Measurements from ENCODE around the gene SETD6. TPM values are rescaled to one million over a fixed set of nuclear protein-coding genes. Genes with fewer than 3 reads are reported as not detected.

Gene SETD6
- total RNA-seq, 4 donors from 2014 or later, result 22.1 to 44.8 (median 23.3) TPM

DNA sequence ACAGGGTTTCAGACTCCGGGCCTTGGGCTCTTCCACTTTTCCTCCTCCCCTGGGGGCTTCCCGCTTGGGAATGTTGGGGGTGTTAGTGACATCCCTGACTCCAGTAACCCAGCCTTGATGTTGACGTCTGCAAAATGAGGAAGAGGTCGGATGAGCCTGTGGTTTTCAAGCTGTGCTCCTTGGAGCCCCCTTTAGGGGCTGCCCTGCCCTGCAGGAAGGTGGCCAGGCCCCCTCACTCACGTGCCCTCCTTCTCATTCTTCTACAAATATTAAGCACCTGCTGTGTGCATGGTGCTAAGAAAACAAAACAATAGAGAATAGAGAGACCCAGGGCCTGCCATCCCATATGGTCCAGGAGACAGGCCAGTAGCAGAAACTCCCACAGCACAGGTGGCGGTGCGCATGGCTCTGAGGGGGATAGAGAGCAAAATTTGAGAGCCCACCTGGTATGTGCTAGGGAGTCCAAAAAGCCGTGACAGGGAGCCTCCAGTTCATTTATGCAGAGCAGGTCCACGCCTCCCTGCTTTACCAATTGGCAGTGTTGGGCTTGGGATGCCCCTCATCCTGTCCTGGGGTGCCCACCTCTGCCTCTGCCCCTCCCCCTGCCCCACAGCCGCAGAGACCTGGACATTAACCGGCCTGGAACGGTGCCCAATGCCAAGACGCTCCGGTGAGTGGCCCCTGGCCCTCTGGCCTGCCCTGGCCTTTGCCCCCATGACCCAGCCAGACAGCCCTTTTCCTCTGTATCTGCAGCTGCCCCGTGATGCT, 7.9 kb upstream of the SETD6 start:
- intact Hi-C loops (cut with DNase I; ENCODE audit: low total_unique reads), result no loop called here
- no peak for DNase-seq
- peaks cover 39% of the 10 kb centered on the region for H3K27me3 ChIP-seq

DNA sequence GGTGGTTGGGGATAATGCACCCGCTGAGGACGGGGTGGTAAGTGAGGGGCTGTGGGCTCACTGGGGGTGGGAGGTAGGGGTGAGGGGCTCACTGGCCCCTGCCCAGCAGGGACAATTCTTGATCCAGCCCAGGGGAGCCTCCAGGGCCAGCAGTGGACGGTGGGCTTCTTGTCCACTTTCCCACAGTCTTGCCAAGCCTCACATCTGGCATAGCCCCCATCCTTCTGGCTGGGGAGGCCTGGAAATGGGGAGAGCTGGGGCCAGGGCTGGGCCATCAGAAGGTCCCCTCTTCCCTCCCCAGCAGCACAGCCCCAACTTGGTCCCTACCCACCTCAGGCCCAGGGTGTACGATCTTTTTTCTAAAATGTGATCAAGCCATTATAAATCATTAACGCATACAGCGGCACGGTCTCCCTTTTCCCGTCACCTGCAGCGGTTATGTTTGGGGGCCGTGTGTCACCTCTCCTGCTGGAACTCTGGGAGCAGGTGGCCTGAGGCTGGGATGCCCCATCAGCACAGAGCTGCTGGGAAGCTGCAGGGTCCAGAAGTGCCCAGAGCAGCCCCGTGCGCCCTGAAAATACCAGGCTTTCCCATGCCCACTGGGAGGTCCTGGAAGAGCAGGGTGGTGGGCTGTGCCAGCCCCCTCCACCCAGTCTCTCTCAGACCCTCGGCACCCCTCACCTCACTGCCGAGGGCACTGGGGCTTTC, 7.2 kb upstream of the SETD6 start:
- Histone ChIP-seq H3K27me3 (peaks cover 33% of the 10 kb centered on the region), H3K27ac (no peak overlapping the region), H3K4me3 (no peak overlapping the region), H3K4me1 (no peaks in the 10 kb centered on the region), H3K9me3 (no peaks in the 10 kb centered on the region), H3K36me3 (no peaks in the 10 kb centered on the region)
- in situ Hi-C loops (cut with MboI; ENCODE audit: low pct_ligation_motif_present in 1 of 4, low pct_unique_long_range_greater_than_20kb in 1 of 4, low sequenced_read_pairs in 3 of 4) (no loop called here), intact Hi-C loops (cut with DNase I; ENCODE audit: low total_unique reads) (no loop called here)
- WGBS, 2 donors (ENCODE audit: low coverage in 1 of 2), result 71% methylated on average over 14 of the region's 14 CpGs; no CpG with 5 or more reads in 1 of the 2 donors
- TF ChIP-seq, protein P1, sequence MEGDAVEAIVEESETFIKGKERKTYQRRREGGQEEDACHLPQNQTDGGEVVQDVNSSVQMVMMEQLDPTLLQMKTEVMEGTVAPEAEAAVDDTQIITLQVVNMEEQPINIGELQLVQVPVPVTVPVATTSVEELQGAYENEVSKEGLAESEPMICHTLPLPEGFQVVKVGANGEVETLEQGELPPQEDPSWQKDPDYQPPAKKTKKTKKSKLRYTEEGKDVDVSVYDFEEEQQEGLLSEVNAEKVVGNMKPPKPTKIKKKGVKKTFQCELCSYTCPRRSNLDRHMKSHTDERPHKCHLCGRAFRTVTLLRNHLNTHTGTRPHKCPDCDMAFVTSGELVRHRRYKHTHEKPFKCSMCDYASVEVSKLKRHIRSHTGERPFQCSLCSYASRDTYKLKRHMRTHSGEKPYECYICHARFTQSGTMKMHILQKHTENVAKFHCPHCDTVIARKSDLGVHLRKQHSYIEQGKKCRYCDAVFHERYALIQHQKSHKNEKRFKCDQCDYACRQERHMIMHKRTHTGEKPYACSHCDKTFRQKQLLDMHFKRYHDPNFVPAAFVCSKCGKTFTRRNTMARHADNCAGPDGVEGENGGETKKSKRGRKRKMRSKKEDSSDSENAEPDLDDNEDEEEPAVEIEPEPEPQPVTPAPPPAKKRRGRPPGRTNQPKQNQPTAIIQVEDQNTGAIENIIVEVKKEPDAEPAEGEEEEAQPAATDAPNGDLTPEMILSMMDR (IDR thresholded peaks at IDR 0.05), result no peak
- no peak for TF ChIP-seq POLR2AphosphoS5 (IDR thresholded peaks at IDR 0.05)
- DNase-seq, result no peak

More for the DNA sequence above, 7.9 kb upstream of the SETD6 start:
- Histone ChIP-seq H3K27ac (no peak overlapping the region), H3K36me3 (no peaks in the 10 kb centered on the region), H3K4me3 (no peak overlapping the region), H3K9me3 (no peaks in the 10 kb centered on the region), H3K4me1 (no peaks in the 10 kb centered on the region)
- in situ Hi-C loops (cut with MboI; ENCODE audit: low pct_ligation_motif_present in 1 of 4, low pct_unique_long_range_greater_than_20kb in 1 of 4, low sequenced_read_pairs in 3 of 4), result no loop called here
- TF ChIP-seq EP300 (IDR thresholded peaks at IDR 0.05; ENCODE audit: low read depth) (no peak), POLR2AphosphoS5 (IDR thresholded peaks at IDR 0.05) (no peak), POLR2A (IDR thresholded peaks at IDR 0.05) (no peak)
- TF ChIP-seq, protein P1 (IDR thresholded peaks at IDR 0.05), result no peak
- 56% methylated on average over 15 of the region's 15 CpGs; no CpG with 5 or more reads in 1 of the 2 donors for WGBS, 2 donors (ENCODE audit: low coverage in 1 of 2)

DNA sequence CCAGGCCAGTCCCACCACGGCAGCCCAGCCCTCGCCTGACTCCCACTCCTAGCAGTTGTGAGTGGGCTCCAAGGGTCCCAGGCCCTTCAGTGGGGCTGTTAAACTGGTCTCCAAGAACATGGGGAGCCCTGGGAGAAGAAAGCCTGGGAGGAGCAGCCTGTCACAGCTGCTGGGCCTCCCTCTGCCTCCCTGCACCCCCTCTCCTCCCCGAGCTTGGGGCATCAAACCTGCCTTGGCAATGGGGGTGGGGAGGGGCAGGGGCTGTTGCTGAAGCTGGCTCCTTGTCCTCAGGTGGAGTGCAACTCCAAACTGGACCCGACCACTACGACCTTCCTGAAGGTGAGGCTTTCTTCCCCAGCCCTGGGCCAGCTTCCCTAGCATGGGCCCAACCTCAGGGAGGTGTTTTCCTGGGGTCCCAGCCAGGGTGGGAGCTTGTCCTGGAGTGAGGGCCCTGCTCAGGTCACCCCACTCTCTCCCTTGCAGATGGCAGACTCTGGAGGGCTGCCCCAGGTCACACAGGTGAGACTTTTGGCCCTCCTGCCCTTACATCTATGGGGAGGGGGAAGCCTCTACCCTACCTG, 6.6 kb upstream of the SETD6 start:
- Histone ChIP-seq H3K4me1 (no peaks in the 10 kb centered on the region), H3K4me3 (no peak overlapping the region), H3K36me3 (no peaks in the 10 kb centered on the region), H3K27me3 (peaks cover 27% of the 10 kb centered on the region), H3K9me3 (no peaks in the 10 kb centered on the region), H3K27ac (no peak overlapping the region)
- DNase-seq, result no peak
- intact Hi-C loops (cut with DNase I; ENCODE audit: low total_unique reads) (no loop called here), in situ Hi-C loops (cut with MboI; ENCODE audit: low pct_ligation_motif_present in 1 of 4, low pct_unique_long_range_greater_than_20kb in 1 of 4, low sequenced_read_pairs in 3 of 4) (no loop called here)
- 63% methylated on average over 5 of the region's 5 CpGs; no CpG with 5 or more reads in 1 of the 2 donors for WGBS, 2 donors (ENCODE audit: low coverage in 1 of 2)
- TF ChIP-seq POLR2A (IDR thresholded peaks at IDR 0.05) (no peak), POLR2AphosphoS5 (IDR thresholded peaks at IDR 0.05) (no peak), EP300 (IDR thresholded peaks at IDR 0.05; ENCODE audit: low read depth) (no peak)
- TF ChIP-seq, protein P1 (IDR thresholded peaks at IDR 0.05), result no peak

All from transverse colon (tissue), 4 donors.